ENCODE results near the gene LCE1C. TPM values are rescaled to one million over a fixed set of nuclear protein-coding genes. Genes with fewer than 3 reads are reported as not detected.

LCE1C gene
- total RNA-seq, 1 experiment from 2014 or later: not detected

DNA sequence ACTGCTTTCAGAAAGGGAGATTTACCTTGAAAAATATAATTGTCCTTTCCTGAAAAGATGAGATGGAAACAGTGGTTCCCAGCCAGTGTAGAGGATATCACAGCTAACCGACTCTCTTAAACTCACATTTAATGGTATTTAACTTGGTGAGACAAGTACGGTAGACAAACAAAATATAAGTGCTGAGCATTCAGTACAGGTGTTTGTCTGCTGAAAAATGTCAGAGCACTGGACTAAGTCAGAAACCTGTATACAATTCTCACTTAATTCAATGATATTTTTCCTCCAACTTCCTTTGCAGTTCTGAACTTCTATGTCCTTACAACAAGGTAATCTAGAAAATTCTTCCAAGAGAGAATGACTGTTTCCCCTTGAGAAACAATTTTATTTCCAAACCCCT, 5.2 kb upstream of the LCE1C start, which contains the start of gene LCE1B:
LCE1B (plus strand) TSS at position 301 of the 400 bp plus-strand sequence. CDS start 476 bp downstream, outside the sequence.
- CTCF ChIA-PET: no interaction called here
- H3K4me3 ChIP-seq (ENCODE audit: low read depth in 2 of 2, low read length in 2 of 2): no peak within 1 kb of the TSS
- H3K27ac ChIP-seq (ENCODE audit: low read length): no peak within 1 kb of the TSS
- DNase-seq (ENCODE audit: low read depth, low spot score) (no peak), ATAC-seq (no peak)
- no peaks in the 10 kb centered on the region for H3K9me3 ChIP-seq (ENCODE audit: control insufficient read depth, insufficient read depth, low read depth, low read length)
- TF ChIP-seq POLR2AphosphoS5 (IDR thresholded peaks at IDR 0.05; ENCODE audit: low read depth, low read length): no peak
- TF ChIP-seq, protein P1, sequence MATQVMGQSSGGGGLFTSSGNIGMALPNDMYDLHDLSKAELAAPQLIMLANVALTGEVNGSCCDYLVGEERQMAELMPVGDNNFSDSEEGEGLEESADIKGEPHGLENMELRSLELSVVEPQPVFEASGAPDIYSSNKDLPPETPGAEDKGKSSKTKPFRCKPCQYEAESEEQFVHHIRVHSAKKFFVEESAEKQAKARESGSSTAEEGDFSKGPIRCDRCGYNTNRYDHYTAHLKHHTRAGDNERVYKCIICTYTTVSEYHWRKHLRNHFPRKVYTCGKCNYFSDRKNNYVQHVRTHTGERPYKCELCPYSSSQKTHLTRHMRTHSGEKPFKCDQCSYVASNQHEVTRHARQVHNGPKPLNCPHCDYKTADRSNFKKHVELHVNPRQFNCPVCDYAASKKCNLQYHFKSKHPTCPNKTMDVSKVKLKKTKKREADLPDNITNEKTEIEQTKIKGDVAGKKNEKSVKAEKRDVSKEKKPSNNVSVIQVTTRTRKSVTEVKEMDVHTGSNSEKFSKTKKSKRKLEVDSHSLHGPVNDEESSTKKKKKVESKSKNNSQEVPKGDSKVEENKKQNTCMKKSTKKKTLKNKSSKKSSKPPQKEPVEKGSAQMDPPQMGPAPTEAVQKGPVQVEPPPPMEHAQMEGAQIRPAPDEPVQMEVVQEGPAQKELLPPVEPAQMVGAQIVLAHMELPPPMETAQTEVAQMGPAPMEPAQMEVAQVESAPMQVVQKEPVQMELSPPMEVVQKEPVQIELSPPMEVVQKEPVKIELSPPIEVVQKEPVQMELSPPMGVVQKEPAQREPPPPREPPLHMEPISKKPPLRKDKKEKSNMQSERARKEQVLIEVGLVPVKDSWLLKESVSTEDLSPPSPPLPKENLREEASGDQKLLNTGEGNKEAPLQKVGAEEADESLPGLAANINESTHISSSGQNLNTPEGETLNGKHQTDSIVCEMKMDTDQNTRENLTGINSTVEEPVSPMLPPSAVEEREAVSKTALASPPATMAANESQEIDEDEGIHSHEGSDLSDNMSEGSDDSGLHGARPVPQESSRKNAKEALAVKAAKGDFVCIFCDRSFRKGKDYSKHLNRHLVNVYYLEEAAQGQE (IDR thresholded peaks at IDR 0.05; ENCODE audit: insufficient read depth in 1 of 2, low read depth in 2 of 2, low read length in 1 of 2): no peak
- TF ChIP-seq CTCF (IDR thresholded peaks at IDR 0.05): no peak
- TF ChIP-seq SIN3A (IDR thresholded peaks at IDR 0.05; ENCODE audit: borderline replicate concordance, insufficient read depth, low read depth, low read length): no peak
- no peak for TF ChIP-seq TCF7L2 (IDR thresholded peaks at IDR 0.05; ENCODE audit: low read depth, low read length)
- in situ Hi-C loops (cut with HindIII; ENCODE audit: low pct_unique_long_range_greater_than_20kb, low sequenced_read_pairs) (no loop called here), intact Hi-C loops (cut with micrococcal nuclease; ENCODE audit: unreplicated experiment) (no loop called here)
- no peaks in the 10 kb centered on the region for H3K36me3 ChIP-seq (ENCODE audit: control insufficient read depth, insufficient read depth, low read length)
- POLR2A ChIA-PET: no interaction called here
- H3K27me3 ChIP-seq (ENCODE audit: control insufficient read depth, insufficient read depth, low read length): peaks cover 7% of the 10 kb centered on the region; the same call in 1 of the 2 replicates
- H3K4me1 ChIP-seq (ENCODE audit: control insufficient read depth, insufficient read depth, low read length): no peaks in the 10 kb centered on the region
- no TSS peak for BruUV-seq (replicated peaks)

- no peak overlapping the region for H3K27ac ChIP-seq (ENCODE audit: low read length)
- H3K27me3 ChIP-seq (ENCODE audit: control insufficient read depth, insufficient read depth, low read length): peaks cover 7% of the 10 kb centered on the region; the same call in 1 of the 2 replicates
- H3K36me3 ChIP-seq (ENCODE audit: control insufficient read depth, insufficient read depth, low read length): no peaks in the 10 kb centered on the region
- no TSS peak for BruUV-seq (replicated peaks)
- DNase-seq (ENCODE audit: low read depth, low spot score) (no peak), ATAC-seq (no peak)
- in situ Hi-C loops (cut with HindIII; ENCODE audit: low pct_unique_long_range_greater_than_20kb, low sequenced_read_pairs): no loop called here
- H3K4me3 ChIP-seq (ENCODE audit: low read depth in 2 of 2, low read length in 2 of 2): no peak overlapping the region
- H3K4me1 ChIP-seq (ENCODE audit: control insufficient read depth, insufficient read depth, low read length): no peaks in the 10 kb centered on the region
- intact Hi-C loops (cut with micrococcal nuclease; ENCODE audit: unreplicated experiment): no loop called here
- ChIA-PET POLR2A (no interaction called here), CTCF (no interaction called here)
- TF ChIP-seq POLR2AphosphoS5 (IDR thresholded peaks at IDR 0.05; ENCODE audit: low read depth, low read length) (no peak), TCF7L2 (IDR thresholded peaks at IDR 0.05; ENCODE audit: low read depth, low read length) (no peak), CTCF (IDR thresholded peaks at IDR 0.05) (no peak), SIN3A (IDR thresholded peaks at IDR 0.05; ENCODE audit: borderline replicate concordance, insufficient read depth, low read depth, low read length) (no peak)
- TF ChIP-seq, protein P1 (IDR thresholded peaks at IDR 0.05; ENCODE audit: insufficient read depth in 1 of 2, low read depth in 2 of 2, low read length in 1 of 2): no peak
- H3K9me3 ChIP-seq (ENCODE audit: control insufficient read depth, insufficient read depth, low read depth, low read length): no peaks in the 10 kb centered on the region
Measured at GRCh38 chr1:152811050-152811449, 4.6 kb upstream of the LCE1C start.

Measured in Panc1 (cell line).